C4-2B (cell line): ENCODE results near the gene SPIC.

ENCODE experiments used
- H3K27ac ChIP-seq: fragments of 450-650 bp; 2 replicates; pipeline ENCODE4 v1.5.1; 2017
- ZFX ChIP-seq: fragments of 450-650 bp; IDR thresholded peaks from 2 replicates; pipeline ENCODE4 v1.6.1; 2017
- TF ChIP-seq, protein P1 (sequence below): fragments of 450-650 bp; conservative IDR thresholded peaks from 2 replicates; pipeline ENCODE4 v1.5.1; 2017; ENCODE audit warnings: mild to moderate bottlenecking

SPIC gene

DNA sequence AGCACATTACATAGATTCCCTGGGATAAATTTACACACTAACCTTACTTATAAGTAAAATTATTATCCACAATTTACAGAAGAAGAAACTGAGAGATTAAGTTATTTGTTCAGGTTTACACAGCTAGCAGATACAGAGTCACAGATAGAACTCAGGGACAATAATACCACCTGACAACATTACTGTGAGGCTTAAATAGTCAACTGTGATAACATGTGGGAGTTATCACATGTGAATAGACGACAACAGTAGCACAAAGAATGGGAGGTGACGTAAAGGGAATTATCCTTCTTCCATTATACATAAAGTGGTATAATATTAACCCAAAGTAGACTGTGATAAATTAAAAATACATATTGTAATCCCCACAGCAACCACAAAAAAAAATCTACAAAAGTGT lies 6.2 kb upstream of the SPIC start:
- H3K27ac ChIP-seq: no peak overlapping the region

DNA sequence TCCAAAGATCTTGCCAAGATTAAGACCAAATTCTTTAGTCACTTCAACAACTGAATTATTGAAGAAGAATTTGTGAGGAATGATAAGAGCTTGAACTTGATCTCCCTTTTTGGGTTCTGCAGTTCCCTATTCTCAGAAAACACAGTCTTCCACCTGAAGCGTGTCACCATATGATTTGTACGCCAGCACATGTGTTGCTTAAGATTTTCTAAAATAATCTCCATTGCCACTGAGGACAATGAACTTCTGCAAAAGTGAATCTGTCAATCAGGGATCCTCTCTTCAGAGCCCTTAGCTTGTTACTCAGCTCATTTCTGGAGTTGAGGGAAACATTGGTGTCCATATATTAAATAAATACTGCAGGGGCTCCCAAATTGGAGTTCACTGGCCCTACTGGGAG lies 4.2 kb upstream of the SPIC start:
- no peak for TF ChIP-seq ZFX
- TF ChIP-seq, protein P1, sequence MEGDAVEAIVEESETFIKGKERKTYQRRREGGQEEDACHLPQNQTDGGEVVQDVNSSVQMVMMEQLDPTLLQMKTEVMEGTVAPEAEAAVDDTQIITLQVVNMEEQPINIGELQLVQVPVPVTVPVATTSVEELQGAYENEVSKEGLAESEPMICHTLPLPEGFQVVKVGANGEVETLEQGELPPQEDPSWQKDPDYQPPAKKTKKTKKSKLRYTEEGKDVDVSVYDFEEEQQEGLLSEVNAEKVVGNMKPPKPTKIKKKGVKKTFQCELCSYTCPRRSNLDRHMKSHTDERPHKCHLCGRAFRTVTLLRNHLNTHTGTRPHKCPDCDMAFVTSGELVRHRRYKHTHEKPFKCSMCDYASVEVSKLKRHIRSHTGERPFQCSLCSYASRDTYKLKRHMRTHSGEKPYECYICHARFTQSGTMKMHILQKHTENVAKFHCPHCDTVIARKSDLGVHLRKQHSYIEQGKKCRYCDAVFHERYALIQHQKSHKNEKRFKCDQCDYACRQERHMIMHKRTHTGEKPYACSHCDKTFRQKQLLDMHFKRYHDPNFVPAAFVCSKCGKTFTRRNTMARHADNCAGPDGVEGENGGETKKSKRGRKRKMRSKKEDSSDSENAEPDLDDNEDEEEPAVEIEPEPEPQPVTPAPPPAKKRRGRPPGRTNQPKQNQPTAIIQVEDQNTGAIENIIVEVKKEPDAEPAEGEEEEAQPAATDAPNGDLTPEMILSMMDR: no peak
- no peak overlapping the region for H3K27ac ChIP-seq

More for the DNA sequence above, 6.2 kb upstream of the SPIC start:
- TF ChIP-seq, protein P1: no peak
- no peak for TF ChIP-seq ZFX

DNA sequence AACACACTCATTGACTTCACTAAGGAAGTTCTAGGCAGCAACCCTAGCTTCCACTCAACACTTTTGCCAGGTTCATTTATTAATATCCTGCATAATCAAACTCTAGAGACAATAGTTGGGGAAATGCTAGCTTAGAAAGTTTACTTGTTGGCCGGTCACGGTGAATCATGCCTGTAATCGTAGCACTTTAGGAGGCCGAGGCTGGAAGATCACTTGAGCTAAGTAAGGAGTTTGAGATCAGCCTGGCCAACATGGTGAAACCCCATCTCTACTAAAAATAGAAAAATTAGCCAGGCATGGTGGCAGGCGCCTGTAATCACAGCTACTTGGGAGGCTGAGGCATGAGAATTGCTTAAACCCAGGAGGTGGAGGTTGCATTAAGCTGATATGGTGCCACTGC lies 3.3 kb upstream of the SPIC start:
- H3K27ac ChIP-seq: peak overlapping the region; percentile 49; the same call in 1 of the 2 replicates

DNA sequence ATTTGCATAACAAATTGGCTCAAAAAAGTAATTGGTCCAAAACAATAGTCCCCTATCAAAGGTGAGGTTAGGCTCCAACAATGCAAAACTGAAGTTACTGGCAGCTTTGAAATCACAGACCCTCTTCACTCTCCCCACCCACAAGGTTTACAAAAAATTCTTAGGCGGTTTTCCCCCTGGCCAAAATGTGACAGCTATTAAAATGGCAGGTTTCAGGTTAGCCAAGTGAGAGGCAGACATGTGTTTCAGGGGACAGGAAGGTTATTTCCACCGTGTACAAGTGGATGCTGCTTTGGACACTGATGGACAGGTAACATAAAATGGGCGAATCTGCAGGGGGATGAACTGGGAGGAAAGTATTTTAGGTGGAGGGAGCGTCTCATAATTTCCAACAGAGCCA lies 888 bp upstream of the SPIC start:
- H3K27ac ChIP-seq: peak overlapping the region; percentile 73
- TF ChIP-seq, protein P1: no peak
- TF ChIP-seq ZFX: no peak

DNA sequence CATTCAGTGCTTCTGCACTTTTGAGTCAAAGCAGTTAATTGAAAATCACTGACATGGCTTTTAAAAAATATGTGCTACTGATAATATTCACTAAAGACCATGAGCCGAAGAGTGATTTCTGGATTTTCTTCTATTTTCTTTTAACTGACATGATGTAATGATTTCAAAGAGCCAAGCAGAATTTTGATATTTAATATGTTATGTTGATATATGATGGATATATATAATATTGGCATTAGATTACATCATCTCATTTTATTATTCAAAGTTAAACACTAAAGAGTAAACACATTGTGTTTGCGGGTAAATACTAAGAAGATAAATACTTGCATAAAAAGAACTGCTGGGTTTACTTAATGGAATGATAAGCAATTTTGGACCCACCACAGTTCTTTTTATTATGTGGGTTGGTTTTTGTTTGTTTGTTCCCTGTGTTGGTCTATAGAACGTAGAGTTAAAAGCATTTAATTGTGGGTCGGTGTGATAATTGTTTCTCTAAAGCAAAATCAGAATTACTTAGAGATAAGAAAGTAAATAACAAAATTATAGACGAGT lies 692 bp downstream of the SPIC start:
- TF ChIP-seq ZFX: no peak
- TF ChIP-seq, protein P1: no peak
- H3K27ac ChIP-seq: no peak overlapping the region

DNA sequence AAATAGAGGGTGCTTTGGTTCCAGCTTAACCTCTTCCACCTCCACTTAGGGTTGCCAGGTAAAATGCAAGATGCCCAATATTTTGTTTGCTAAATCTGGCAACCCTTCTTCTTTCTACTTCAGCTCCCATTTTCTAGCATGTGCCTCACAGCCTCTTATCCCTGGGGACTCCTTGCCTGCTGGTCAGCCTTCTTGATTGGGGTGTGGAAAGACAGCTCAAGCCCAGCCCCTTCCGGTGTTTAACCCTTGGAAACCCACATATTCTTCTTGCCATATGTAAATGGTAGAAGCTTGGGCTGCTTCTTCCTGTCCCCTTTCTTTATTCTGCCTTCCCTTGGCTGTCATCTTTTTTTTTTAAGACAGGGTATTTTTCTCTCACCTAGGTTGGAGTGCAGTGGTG lies 5.7 kb downstream of the SPIC start:
- no peak overlapping the region for H3K27ac ChIP-seq
- TF ChIP-seq, protein P1: no peak
- TF ChIP-seq ZFX: no peak

DNA sequence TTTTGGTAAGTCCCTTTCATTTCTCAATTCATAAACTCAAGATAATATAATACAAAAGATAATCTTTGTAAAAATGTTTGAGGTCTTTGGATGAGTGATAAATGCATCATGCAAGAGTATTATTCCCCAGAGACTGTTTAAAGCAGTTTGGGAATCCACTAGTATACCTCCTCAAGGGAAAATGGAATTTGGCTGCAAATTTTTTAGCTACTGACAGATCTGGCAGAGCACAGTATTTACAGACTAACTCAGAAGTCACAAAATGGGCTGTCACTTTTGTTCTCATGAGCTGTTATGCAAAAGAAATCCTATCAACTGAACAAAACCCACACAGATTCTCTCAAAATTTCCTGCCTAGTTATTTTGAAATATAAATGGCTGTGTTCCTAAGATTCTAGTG lies 9.9 kb downstream of the SPIC start:
- no peak overlapping the region for H3K27ac ChIP-seq
- TF ChIP-seq, protein P1: no peak
- TF ChIP-seq ZFX: no peak

DNA sequence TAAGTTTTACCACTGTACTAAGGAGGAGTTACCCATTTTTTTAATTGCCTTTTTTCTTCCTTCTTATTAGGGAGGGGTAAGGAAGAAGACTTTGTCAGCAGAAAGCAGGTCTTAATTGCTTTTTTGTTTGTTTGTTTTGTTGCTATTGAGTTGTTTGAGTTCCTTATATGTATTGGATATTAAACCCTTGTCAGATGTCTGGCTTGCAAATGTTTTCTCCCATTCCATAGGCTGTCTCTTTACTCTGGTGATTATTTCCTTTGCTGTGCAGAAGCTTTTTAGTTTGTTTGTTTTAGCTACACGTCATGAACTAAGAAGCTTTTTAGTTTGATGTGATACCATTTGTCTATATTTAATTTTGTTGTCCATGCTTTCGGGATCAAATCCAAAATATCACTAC lies 13.3 kb downstream of the SPIC start:
- TF ChIP-seq ZFX: no peak
- TF ChIP-seq, protein P1: no peak
- H3K27ac ChIP-seq: peak overlapping the region; percentile 73; the same call in 1 of the 2 replicates
